Spleen (tissue), 7 donors: ENCODE measurements around the gene SLC16A2.

Experiments used
- CTCF ChIP-seq, 11 experiments: fragments of 200-600 bp in 7 of 11; fragments of 450-650 bp in 4 of 11; sonication (generic) in 4 of 11; IDR thresholded peaks in 8 of 11; conservative IDR thresholded peaks in 3 of 11; 1 replicate in 7 of 11; 2 replicates in 4 of 11; pipeline versions ENCODE4 v1.4.0 to v1.8.0; 2016 to 2021; ENCODE audit warnings: antibody characterized with exemption in 11 of 11, inconsistent platforms in 4 of 11, mild to moderate bottlenecking in 1 of 11
- POLR2A ChIP-seq, 3 donors: fragments of 450-650 bp; IDR thresholded peaks; one replicate each; pipeline ENCODE4 v1.5.1; 2017; ENCODE audit warnings: antibody characterized with exemption in 3 of 3, mild to moderate bottlenecking in 1 of 3
- donor health status: DM: no; HTN: no; CAD: no; lungs with moderate emphysema.
- donor health status: DM: no; HTN: no; CAD: no.
- donor health status: DM: no; HTN: no; CAD: no.

- TF ChIP-seq CTCF (IDR thresholded peaks at IDR 0.05 in 8 of 11, conservative IDR thresholded peaks at IDR 0.05 in 3 of 11) (no peak), POLR2A (IDR thresholded peaks at IDR 0.05) (no peak)
These were observed 13.0 kb upstream of the SLC16A2 start for GRCh38 chrX:74408304-74408703.
